NCI-H2196 treated with DMSO at 0.1 percent for 48 hours (cell line): ENCODE results near the gene MPRIP.
"Not testable (repeated sequence)": the region's sequence is repeated elsewhere in the genome, so short reads cannot be mapped to it uniquely, and the experiment has no call there.

Experiments
- DNase-seq: peaks from one replicate; lab custom pipeline; 2025; ENCODE audit not compliant: unreplicated experiment; lab: John Stamatoyannopoulos, UW

The MPRIP gene

DNA sequence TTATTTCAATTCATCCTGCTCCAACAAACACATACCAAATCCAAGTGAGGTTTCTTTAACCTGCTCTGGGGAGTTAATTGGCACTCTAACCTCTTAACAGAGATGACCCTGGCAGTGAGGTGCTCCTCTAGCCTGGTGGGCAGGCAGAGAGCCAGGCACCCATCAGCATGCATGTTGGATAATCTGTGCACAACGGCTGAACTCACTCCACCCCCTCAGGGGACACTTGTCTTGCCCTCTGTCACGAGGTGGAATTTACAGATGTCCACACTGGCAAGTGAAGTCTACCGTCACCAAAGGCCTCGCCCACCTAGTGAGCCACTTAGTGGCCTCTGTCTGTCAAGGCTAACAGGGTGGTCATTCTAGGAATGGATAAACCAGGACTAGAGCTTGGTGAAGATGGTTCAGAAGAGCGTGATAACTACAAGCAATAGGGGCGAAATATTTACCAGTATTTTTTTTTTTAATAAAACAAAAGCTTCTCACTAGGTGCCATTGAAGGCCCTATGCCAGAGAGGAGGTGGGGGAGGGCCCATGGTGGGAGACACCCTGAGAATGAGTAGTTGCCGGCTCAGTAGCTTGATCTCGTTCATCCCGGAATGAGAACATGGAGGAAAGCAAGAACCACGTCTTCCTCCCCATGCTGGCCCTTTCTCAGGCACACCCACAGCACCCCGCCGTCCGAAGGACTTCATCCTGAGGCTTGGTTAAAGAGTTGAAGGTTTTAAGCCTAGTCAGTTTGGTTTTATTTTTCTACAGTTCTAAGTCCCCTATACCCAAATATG lies 138.7 kb downstream of the MPRIP start:
- no peak for DNase-seq

DNA sequence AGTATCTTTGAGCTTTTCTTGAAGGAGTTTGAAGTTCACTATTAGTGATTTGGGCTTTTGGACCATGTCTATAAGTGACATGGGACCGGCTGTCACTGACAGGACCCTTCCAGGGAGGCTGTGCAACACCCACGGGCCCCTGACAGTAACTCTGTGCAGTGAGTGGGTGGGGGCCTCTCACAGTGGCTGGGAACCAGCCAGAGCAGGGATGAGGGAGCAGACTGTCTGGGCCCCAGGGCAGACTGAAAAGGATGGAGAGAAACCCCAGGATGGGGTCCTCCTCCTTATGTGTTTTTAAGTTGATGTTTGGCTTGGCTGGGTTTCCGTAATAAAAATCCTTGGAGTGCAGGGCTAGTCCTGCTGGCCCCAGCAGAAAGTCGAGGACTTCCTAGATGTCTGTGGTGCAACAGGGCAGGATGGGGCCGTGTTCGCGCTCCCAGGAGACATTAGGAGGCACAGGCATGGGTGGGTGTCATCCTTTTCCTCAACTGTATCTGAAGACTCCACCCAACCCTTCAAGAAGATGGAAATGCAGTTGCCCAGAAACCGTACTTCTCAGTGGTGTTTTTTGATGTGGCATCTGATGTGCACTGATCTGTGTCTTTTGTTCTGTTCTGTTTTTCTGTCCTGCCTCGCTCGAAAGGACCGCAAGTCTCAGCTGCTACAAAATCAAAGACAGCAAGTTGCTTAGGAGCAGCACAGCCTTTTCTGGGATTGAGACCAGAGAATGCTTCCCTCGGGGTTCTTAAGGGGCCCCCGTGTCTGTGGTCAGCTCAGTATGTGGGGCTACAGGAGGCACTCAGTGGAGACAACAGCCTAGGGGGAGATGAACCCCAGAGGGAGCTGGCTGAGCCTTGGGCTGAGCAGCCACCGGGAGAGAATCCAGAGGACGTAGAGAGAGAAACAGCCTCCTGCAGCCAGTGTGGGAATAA lies 139.7 kb downstream of the MPRIP start:
- DNase-seq = no peak

DNA sequence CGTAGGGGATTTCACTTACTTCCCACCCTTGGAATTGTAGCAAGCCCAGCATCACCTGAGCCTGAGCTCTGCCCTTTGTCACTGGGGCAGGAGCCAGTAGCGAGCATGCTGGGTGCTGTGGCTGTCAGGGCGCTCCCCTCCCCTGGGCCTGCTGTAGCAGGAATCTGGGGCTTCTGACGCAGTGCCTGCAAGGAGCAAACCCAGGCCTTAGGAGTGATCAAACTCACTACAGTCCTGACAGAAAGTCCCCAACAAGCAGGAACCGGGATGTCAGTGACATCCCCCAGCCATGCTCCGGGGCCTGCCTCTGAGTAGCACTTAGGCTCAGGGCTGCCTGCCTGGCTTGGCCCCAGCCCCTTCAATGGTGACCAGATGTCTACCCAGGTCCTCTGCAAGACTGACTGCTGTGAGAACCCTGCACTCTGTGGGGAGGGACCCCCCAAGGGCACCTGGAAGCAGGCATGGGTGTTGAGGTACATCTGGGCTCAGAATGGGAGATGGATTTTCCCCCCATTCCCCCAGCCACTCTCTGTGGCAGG lies 140.4 kb downstream of the MPRIP start:
- no peak for DNase-seq

DNA sequence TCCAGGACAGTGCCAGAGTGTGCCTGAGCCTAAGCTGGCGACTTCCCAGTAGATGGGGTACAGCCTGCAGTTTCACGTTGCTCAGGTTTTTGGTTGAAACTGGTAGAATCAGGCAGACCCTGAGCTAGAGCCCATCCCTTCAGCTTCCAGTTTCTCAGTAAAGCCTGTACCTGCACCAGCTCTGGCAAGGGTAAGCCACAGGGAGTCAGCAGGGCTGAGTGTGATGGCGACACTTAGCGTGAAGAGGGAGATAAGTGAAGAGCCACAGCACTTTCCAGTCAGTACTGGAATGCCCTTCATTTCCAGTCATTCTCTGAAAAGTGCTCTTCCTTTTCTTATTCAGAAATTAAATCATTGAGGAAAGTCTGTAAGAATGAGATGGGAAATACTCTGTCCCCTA lies 141.5 kb downstream of the MPRIP start:
- no peak for DNase-seq

DNA sequence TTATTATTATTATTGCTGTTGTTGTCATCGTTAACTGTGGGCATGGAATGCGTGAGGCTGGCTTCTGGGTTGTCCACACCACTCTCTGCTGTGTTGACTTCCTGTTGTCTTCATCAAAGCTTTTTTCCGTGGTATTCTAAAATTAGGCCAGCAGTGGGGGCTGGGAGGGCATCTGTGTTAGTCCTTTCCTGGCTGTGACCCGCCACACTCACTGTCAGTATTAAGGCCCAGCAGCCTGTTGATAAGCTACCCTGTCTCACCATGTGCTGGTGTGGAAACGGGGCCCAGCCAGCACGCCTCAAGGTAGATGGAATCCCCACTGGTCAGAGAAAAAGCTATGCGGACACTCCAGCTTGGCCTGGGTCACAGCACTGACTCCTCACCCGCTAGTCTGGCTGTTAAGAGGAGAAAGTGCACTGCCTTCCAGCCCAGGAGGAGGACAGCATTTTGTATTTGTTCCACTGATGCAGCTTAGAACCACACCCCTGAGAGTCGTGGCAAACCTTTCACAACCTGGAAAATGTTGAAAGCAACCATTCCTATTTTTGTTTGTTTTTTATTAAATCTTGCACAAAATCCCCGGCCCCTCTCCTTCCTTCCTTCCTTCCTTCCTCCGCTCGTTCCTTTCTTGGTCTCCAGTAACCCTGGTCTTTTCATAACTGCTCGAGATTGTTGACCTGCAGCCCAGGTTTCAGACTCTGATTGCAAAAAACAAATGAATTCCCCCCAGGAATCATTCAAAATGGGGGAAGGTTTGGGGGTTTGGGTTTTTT lies 142.9 kb downstream of the MPRIP start:
- DNase-seq = not testable (repeated sequence)

DNA sequence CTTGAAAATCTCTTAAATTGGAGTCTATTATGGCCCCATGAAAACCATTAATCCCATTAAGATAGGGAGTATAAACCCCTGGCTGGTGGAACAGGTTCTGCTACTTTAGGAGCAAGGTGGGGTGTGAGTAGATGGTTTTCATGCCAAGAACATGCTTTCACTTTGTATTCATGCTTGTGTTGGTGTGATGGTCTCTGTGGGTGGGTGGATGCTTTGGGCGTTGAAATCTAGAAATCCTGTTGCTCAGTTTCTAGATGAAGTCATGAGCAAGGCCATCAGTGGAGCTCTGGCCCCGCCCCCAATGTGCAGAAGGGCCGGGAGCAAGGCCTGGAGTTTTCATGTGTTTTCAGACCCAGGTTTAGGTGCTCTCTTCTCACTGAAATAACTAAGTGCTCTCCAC lies 143.8 kb downstream of the MPRIP start:
- DNase-seq = no peak

DNA sequence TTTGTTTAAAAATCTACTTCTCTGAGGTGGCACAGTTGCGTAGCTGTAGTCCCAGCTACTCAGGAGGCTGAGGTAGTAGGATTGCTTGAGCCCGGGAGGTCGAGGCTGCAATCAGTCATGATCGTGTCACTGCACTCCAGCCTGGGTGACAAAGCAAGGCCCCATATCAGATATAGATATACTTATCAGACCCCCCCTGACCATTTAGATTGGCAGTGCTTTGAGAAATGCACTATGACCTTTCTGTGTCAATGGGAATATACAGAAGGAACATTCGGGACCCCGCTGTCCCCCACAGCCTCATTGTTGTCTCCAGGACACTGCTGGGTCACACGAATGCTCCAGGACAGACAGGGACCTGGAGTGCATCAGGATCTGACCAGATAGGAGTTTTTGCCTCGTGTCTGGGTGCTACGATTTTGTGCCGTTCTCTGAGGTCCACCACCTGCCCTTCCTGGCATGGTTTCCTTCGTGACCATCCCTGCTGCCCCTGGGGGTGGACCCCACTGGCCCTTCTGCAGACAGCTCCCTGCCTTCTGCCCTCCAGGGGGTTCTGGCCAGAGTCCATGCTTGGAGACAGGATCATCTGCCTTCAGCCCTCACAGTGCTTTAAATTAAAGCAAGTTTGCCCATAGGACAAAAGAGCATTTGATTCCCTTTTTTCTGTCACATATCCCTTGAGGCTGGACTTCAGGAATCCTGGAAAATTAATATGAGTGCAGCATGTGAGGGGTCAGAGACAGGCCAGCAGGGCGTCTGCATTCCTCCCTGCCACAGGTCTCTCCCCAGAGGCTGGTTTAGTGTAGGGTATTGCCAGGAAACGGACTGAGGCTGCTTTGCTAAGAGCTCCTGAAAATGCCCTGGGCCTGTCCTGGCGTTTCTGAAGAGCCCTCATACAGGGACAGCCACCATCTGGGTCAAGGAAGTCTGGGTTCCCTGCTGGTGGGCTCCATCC lies 144.6 kb downstream of the MPRIP start:
- DNase-seq = no peak

DNA sequence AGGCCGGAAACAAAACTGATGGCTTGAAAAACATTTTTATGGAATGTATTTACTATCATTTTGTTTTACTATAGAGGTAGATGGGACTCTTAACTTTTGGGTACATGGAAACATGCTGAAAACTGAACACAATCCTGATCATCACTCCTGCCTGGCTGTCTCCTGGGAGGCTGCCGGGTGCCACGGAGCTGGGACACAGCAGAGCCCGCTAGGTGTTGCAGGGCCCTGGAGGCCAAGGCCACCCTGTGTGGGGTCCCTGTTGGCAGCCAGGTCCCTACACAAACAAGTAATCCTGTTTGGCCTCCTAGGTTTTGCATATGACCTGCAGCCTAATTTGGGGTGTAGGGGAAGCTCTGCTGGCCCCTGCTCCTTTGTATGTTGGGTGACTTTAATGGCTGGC lies 146.3 kb downstream of the MPRIP start:
- DNase-seq = no peak

DNA sequence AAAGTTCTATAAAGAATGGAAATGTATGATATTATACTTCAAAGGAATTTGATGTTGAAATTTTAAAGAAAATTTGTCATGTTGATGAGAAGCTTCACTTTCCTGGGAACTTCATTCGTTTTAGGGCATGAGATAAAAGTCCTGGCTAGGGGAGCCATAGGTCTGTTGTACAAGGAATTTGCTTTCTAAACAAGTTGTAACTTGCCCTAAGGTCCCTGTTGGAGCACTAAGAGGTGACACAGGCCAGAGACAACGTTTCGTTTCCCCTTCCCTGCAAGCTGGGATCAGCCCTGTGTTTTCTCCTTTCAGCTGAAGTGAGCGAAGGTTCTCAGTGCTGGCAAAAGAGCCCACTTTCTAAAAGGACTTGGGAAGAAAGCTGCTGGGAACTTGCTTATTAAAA lies 147.3 kb downstream of the MPRIP start:
- DNase-seq = no peak

DNA sequence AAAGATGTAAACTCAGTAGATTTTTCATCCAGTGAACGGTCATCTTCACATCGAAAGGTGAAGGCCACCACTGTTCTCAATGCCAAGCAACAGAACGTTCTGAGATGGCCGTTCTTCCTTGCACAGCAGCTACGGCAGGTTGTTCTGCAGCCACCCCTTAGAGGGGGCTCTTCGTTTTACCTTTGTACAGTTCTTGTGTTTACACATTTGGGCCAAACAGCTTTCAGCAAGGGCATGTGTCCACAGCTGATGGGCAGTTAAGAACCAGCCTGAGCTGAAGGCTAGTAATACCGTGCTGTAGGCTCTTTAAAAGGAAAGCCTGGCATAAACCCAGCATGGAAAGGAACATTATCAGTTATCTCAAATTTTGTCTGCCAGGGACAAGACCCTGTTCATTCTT lies 147.9 kb downstream of the MPRIP start:
- no peak for DNase-seq

DNA sequence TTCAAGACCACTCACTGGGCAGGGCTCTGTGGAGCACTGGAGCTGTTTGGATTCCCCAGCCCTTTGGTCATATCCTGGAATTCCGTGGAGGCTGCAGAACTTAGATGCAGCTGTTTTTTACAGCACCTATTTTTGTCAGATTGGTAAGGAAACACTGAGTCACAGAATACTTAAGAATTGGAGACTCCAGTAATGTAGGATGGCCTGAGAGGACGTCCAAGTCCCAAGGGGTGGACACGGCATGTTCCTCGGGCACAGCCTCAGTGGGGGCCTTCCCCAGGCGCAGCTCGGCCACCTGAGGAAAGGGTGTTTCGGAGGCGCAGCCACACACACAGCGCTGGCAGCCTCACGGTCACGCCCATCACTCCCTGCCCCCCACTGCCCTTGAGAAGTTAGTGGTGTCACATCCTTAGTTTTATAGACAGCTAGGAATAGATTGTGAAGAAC lies 149.1 kb downstream of the MPRIP start:
- no peak for DNase-seq

DNA sequence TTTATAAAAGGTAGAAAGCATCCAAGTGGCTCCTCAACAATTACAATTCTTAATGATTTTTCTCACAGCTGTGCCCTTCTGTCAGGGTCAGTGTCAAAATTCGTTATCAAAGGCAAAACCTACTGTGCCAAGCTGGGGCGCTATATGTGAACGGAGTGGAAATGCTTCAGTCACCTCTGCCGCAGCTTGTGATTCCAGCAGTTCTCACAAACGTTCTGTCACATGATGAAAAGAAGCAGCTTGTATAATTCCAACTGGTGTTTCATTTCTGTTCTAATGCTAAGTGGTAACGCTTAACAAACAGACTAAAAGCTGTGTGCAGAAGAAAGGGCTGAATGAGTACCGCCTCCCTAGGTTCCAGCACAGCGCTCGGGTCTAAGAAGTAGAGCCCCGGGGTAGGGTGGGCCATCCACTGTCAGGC lies 149.7 kb downstream of the MPRIP start:
- DNase-seq = no peak

DNA sequence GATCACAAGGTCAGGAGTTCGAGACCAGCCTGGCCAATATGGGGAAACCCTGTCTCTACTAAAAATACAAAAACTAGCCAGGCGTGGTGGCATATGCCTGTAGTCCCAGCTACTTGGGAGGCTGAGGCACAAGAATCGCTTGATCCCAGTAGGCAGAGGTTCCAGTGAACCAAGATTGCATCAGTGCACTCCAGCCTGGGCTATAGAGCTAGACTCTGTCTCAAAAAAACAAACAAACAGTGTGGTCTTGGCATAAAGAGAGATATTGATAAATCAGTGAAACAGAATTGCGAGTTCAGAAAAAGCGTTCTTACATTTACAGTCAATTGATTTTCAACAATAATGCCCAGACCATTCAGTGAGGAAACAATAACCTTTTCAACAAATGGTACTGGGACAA lies 153.2 kb downstream of the MPRIP start:
- DNase-seq = not testable (repeated sequence)

DNA sequence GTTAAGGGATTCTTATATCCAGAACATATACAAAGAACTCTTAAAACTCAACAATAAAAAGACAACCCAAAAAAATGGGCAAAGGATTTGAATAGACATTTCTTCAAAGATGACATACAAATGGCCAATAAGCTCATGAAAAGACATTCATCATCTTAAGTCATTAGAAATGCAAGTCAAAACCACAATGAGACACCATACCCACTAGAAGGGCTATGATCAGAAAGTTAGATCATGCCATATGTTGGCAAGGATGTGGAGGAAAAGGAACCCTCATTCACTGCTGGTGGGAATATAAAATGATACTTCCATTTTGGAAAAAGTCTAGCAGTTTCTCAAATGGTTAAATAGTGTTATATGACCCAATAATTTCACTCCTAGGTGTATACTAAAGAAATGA lies 154.5 kb downstream of the MPRIP start:
- DNase-seq = no peak

DNA sequence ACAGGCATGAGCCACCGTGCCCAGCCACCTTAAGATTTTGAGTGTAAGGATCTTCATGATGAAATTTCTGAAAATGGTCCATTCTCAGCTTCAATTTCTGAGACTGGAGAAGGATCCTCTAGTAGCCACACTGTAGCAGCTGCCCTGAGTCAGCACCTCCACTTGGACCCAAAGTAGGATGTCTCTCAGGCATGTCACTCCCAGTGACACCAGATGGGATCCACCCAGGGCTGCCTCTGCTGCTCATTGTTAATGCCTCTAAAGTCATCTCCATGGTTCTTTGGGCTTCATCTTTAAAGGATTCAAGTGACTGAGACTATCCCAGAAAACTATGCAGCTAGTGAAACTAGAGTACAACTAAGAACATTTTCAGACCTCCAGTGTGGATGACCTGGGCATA lies 156.0 kb downstream of the MPRIP start:
- no peak for DNase-seq

DNA sequence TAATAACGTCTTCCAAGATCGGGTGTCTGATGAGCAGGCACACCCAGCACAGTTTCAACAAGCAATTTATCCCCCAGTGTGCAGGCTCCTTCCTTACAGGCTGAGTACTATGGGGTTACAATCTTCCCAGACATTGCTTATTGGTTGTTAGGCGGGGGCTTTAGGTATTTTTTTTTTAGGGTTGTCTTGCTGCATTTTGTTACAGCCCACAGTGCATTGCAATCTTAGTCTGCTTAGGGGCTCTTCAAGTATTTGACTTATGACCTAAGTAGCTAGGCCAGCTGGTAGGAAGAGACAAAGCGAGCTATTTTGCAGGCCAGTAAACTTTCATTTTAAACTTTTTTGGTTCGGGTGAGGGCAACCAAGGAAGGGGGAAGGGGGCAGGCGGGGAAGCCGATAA lies 158.1 kb downstream of the MPRIP start:
- no peak for DNase-seq

DNA sequence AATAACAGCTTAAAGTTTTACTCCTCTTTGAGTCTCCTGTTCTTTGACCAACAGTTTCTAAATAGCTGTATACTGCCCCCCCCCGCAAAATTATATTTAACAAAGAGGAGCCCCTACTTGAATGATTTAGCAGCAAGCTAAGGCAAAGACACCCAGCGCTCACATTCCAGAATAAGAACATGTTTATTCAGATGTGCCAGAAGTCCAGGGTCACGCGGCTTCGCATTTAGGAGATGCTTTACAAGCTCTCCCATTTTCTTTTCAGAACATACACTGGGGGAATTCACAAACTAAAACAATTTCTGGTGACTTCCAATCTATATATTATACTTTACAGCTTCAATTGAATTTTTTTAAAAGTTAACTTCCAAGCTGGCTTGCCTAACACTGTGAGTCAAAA lies 158.6 kb downstream of the MPRIP start:
- DNase-seq = no peak

DNA sequence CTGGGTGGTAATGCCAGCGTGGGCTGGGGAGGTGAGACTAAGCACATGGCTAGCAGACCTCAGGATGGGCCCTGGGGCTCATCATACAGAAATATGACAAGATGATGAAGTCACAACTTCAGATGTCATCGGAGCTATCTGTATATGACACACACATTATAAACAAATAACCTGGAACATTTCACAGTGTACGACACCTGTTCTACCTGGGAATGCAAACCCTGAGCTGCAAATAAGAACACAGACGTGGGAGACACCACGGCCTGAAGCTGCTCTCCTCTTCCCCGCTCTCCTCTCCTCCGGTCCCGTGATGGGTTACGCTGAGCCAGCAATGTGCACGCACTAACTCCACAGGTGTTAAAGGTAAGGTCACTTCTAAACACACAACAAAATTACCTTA lies 159.0 kb downstream of the MPRIP start:
- no peak for DNase-seq

DNA sequence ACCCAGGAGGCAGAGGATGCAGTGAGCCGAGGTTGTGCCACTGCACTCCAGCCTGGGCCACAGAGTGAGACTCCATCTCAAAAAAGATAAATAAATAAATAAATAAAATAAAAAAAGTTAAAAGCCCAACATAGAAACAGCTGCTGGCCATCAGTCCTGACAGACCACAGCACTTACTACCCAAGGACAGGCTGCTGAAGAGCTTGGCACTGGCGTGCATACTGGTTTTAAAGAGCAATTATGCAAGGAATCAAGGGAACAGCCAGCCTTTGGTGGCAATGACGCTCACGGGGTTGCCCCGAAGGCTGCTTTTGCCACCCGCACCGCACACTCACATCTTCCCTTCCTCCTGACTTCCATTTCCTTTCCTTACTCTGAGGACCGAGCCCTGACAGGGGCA lies 159.7 kb downstream of the MPRIP start:
- no peak for DNase-seq

DNA sequence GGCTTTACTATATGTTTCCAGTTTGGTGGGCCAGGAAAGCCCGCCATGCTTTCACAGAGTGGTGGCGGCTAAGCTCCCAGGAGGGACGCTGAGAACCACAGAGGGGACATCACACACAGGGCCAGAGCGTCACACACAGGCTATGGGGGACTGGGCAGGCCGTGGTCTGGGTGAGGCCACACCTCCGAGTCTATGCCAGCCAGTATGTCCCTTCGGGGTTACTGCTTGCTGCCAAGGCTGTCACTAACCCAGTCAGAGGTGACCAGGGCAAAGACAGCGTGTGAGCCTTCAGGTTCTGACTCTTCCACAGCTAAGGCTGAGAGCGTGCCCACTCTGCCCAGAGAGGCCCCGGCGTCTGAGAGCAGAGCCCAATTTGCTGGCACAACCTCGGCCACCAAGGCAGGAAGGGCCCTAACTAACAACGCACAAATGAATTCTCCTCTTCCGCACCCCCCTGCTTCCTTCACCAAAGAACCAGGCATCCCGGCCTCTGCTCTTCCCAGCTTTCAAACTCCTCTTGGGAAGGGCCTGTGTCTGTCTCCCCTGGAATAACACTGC lies 161.0 kb downstream of the MPRIP start:
- no peak for DNase-seq
